Forelimb muscle (tissue), 1 donor: Measurements from ENCODE around the gene ODAD3. TPM values are rescaled to one million over a fixed set of nuclear protein-coding genes. Genes with fewer than 3 reads are reported as not detected.
"Not testable (repeated sequence)": the region's sequence is repeated elsewhere in the genome, so short reads cannot be mapped to it uniquely, and the experiment has no call there.

ENCODE experiments used
- DNase-seq: peaks from one replicate; pipeline ENCODE4 v3.0.0-alpha.2; 2013; ENCODE audit warnings: low read depth
- polyA plus RNA-seq: library from polyadenylated mRNA; unstranded; fragments of 120-200 nt; gene quantifications from one replicate; pipeline ENCODE4 v1.2.1, GENCODE V29; 2013; ENCODE audit not compliant: insufficient read length

The ODAD3 gene
- polyA plus RNA-seq, 1 donor: 0.20 TPM

- DNase-seq: no peak
Observed at GRCh38 chr19:11405846-11406643, 28.9 kb downstream of the ODAD3 start.

- no peak for DNase-seq
Observed at GRCh38 chr19:11404588-11405222, 30.2 kb downstream of the ODAD3 start.

- DNase-seq: no peak
Observed at GRCh38 chr19:11401808-11402543, 32.9 kb downstream of the ODAD3 start.

GRCh38 chr19:11400798-11401197, 34.1 kb downstream of the ODAD3 start:
- DNase-seq: no peak

GRCh38 chr19:11399667-11400066, 35.3 kb downstream of the ODAD3 start:
- no peak for DNase-seq

GRCh38 chr19:11397089-11397610, 37.8 kb downstream of the ODAD3 start:
- DNase-seq: no peak

GRCh38 chr19:11390933-11391680, 43.8 kb downstream of the ODAD3 start:
- DNase-seq: no peak

GRCh38 chr19:11390359-11390758, 44.6 kb downstream of the ODAD3 start:
- no peak for DNase-seq

GRCh38 chr19:11387162-11388034, 47.5 kb downstream of the ODAD3 start:
- no peak for DNase-seq

GRCh38 chr19:11384778-11385129, 50.2 kb downstream of the ODAD3 start:
- DNase-seq: no peak

GRCh38 chr19:11383706-11384048, 51.2 kb downstream of the ODAD3 start:
- no peak for DNase-seq

GRCh38 chr19:11382898-11383705, 51.8 kb downstream of the ODAD3 start:
- no peak for DNase-seq

GRCh38 chr19:11380653-11381537, 54.0 kb downstream of the ODAD3 start:
- DNase-seq: peak; percentile 87

- DNase-seq: no peak
Observed at GRCh38 chr19:11379857-11380350, 55.0 kb downstream of the ODAD3 start.

- DNase-seq: not testable (repeated sequence)
Observed at GRCh38 chr19:11379269-11379845, 55.6 kb downstream of the ODAD3 start.

- DNase-seq: no peak
Observed at GRCh38 chr19:11378319-11379189, 56.4 kb downstream of the ODAD3 start.

GRCh38 chr19:11377756-11378155, 57.2 kb downstream of the ODAD3 start:
- DNase-seq: no peak
